HG02588 (cell line): Measurements from ENCODE around the gene DENND6B.
"Not testable (repeated sequence)": the region's sequence is repeated elsewhere in the genome, so short reads cannot be mapped to it uniquely, and the experiment has no call there.

Experiments used
- ATAC-seq: cut with Tn5 transposase; IDR thresholded peaks from one replicate; pipeline ENCODE4 v1.9.1; 2021; ENCODE audit warnings: mild to moderate bottlenecking, moderate library complexity; ENCODE audit not compliant: unreplicated experiment

Gene DENND6B

GRCh38 chr22:50326956-50327710 lies at the start of gene DENND6B:
DENND6B (minus strand) TSS chr22:50327012; CDS start chr22:50326988, 24 bp downstream.
- peak; percentile 77 for ATAC-seq

- no peak for ATAC-seq
These were observed 49.4 kb upstream of the DENND6B start for GRCh38 chr22:50376085-50376651.

GRCh38 chr22:50371101-50371648 lies 44.4 kb upstream of the DENND6B start:
- ATAC-seq = no peak

- ATAC-seq = no peak
These were observed 41.1 kb upstream of the DENND6B start for GRCh38 chr22:50367778-50368500.

- not testable (repeated sequence) for ATAC-seq
These were observed 37.0 kb upstream of the DENND6B start for GRCh38 chr22:50363803-50364194.

- ATAC-seq = no peak
These were observed 36.5 kb upstream of the DENND6B start for GRCh38 chr22:50363166-50363802.

- ATAC-seq = no peak
These were observed 34.9 kb upstream of the DENND6B start for GRCh38 chr22:50361688-50362087.

GRCh38 chr22:50361222-50361621 lies 34.4 kb upstream of the DENND6B start:
- no peak for ATAC-seq

GRCh38 chr22:50360578-50360977 lies 33.8 kb upstream of the DENND6B start:
- ATAC-seq = no peak

GRCh38 chr22:50357756-50358155 lies 30.9 kb upstream of the DENND6B start:
- ATAC-seq = no peak

- ATAC-seq = no peak
These were observed 30.4 kb upstream of the DENND6B start for GRCh38 chr22:50357222-50357621.

- no peak for ATAC-seq
These were observed 29.4 kb upstream of the DENND6B start for GRCh38 chr22:50356186-50356585.

GRCh38 chr22:50348058-50348457 lies 21.2 kb upstream of the DENND6B start:
- ATAC-seq = no peak

- no peak for ATAC-seq
These were observed 20.3 kb upstream of the DENND6B start for GRCh38 chr22:50347157-50347556.

GRCh38 chr22:50346470-50346869 lies 19.7 kb upstream of the DENND6B start:
- no peak for ATAC-seq

GRCh38 chr22:50343541-50343935 lies 16.7 kb upstream of the DENND6B start:
- no peak for ATAC-seq

- peak; percentile 79 for ATAC-seq
These were observed 16.1 kb upstream of the DENND6B start, which contains the start of gene PPP6R2 for GRCh38 chr22:50342651-50343540. PPP6R2 (plus strand) TSS chr22:50343327; CDS start chr22:50393909, 50,582 bp downstream.

GRCh38 chr22:50341977-50342650 lies 15.3 kb upstream of the DENND6B start:
- ATAC-seq = no peak
